H9 (cell line): ENCODE results near the gene USP49. TPM values are rescaled to one million over a fixed set of nuclear protein-coding genes. Genes with fewer than 3 reads are reported as not detected.

ENCODE experiments used
- DNase-seq: peaks from one replicate; pipeline ENCODE4 v3.0.0-alpha.2; 2017
- H2AFZ ChIP-seq: one replicate; pipeline ENCODE4 v1.6.1; 2013; ENCODE audit warnings: mild to moderate bottlenecking, low read length, control low read depth, moderate library complexity
- H2AK5ac ChIP-seq: 2 replicates; pipeline ENCODE4 v1.6.1; 2013; ENCODE audit warnings: low read length, control low read depth, mixed read lengths; ENCODE audit not compliant: insufficient read length
- H2BK120ac ChIP-seq: one replicate; pipeline ENCODE4 v1.6.1; 2013; ENCODE audit warnings: low read depth, mild to moderate bottlenecking, low read length, control low read depth, inconsistent platforms; ENCODE audit not compliant: poor library complexity, severe bottlenecking
- H2BK12ac ChIP-seq: 2 replicates; pipeline ENCODE4 v1.6.1; 2013; ENCODE audit warnings: low read length, control low read depth, mixed read lengths, low read depth; ENCODE audit not compliant: insufficient read length
- H2BK15ac ChIP-seq: 2 replicates; pipeline ENCODE4 v1.6.1; 2013; ENCODE audit warnings: low read depth, low read length, control low read depth
- H2BK20ac ChIP-seq: one replicate; pipeline ENCODE4 v1.6.1; 2013; ENCODE audit warnings: low read depth, mild to moderate bottlenecking, low read length, control low read depth, inconsistent platforms; ENCODE audit not compliant: poor library complexity, severe bottlenecking
- H2BK5ac ChIP-seq: 2 replicates; pipeline ENCODE4 v1.6.1; 2013; ENCODE audit warnings: low read length, control low read depth, mixed read lengths; ENCODE audit not compliant: insufficient read length
- H3K14ac ChIP-seq: 2 replicates; pipeline ENCODE4 v1.6.1; 2013; ENCODE audit warnings: low read length, control low read depth; ENCODE audit not compliant: insufficient read depth
- H3K18ac ChIP-seq: 2 replicates; pipeline ENCODE4 v1.6.1; 2013; ENCODE audit warnings: low read depth, mild to moderate bottlenecking, mixed read lengths, low read length, control low read depth; ENCODE audit not compliant: insufficient read length
- H3K23ac ChIP-seq: 2 replicates; pipeline ENCODE4 v1.6.1; 2013; ENCODE audit warnings: low read length, control low read depth, mixed read lengths, low read depth; ENCODE audit not compliant: insufficient read length
- H3K23me2 ChIP-seq: 2 replicates; pipeline ENCODE4 v1.6.1; 2013; ENCODE audit warnings: low read depth, mild to moderate bottlenecking, mixed read lengths, low read length, control low read depth; ENCODE audit not compliant: insufficient read length, poor library complexity, severe bottlenecking
- H3K27ac ChIP-seq: 2 replicates; pipeline ENCODE4 v1.5.1; 2013; ENCODE audit warnings: low read length, control low read depth, mixed read lengths, low read depth; ENCODE audit not compliant: insufficient read length
- H3K27me3 ChIP-seq: 2 replicates; pipeline ENCODE4 v1.6.1; 2013; ENCODE audit warnings: low read length, control low read depth, inconsistent platforms; ENCODE audit not compliant: insufficient read depth
- H3K4ac ChIP-seq: 2 replicates; pipeline ENCODE4 v1.6.1; 2013; ENCODE audit warnings: low read depth, mild to moderate bottlenecking, control low read depth, inconsistent platforms, low read length, moderate library complexity
- H3K4me1 ChIP-seq: 2 replicates; pipeline ENCODE4 v1.6.1; 2013; ENCODE audit warnings: low read length, control low read depth, inconsistent platforms; ENCODE audit not compliant: insufficient read depth
- H3K4me2 ChIP-seq: 2 replicates; pipeline ENCODE4 v1.6.1; 2013; ENCODE audit warnings: low read length, control low read depth, mixed read lengths; ENCODE audit not compliant: insufficient read length, insufficient read depth
- H3K56ac ChIP-seq: 2 replicates; pipeline ENCODE4 v1.6.1; 2013; ENCODE audit warnings: low read depth, mild to moderate bottlenecking, mixed read lengths, low read length, control low read depth; ENCODE audit not compliant: insufficient read length
- H3K79me1 ChIP-seq: 2 replicates; pipeline ENCODE4 v1.6.1; 2013; ENCODE audit warnings: low read depth, mild to moderate bottlenecking, moderate library complexity, low read length, control low read depth, inconsistent platforms; ENCODE audit not compliant: insufficient read depth, poor library complexity, severe bottlenecking
- H3K79me2 ChIP-seq: 2 replicates; pipeline ENCODE4 v1.6.1; 2013; ENCODE audit warnings: low read length, control low read depth, inconsistent platforms; ENCODE audit not compliant: insufficient read depth
- H3K9ac ChIP-seq: 2 replicates; pipeline ENCODE4 v1.6.1; 2013; ENCODE audit warnings: low read length, control low read depth, mixed read lengths; ENCODE audit not compliant: insufficient read length; ENCODE audit errors: extremely low read depth
- H3K9me3 ChIP-seq: one replicate; pipeline ENCODE4 v1.6.1; 2013; ENCODE audit warnings: low read depth, low read length, inconsistent platforms; ENCODE audit not compliant: control insufficient read depth
- H3T11ph ChIP-seq: one replicate; pipeline ENCODE4 v1.6.1; 2013; ENCODE audit warnings: mild to moderate bottlenecking, low read length, control low read depth, inconsistent platforms
- H4K20me1 ChIP-seq: one replicate; pipeline ENCODE4 v1.6.1; 2013; ENCODE audit not compliant: control insufficient read depth, insufficient read length, insufficient read depth
- H4K5ac ChIP-seq: 2 replicates; pipeline ENCODE4 v1.6.1; 2013; ENCODE audit warnings: low read depth, mild to moderate bottlenecking, mixed read lengths, low read length, control low read depth; ENCODE audit not compliant: insufficient read length
- H4K8ac ChIP-seq: replicated peaks from 2 replicates; pipeline ENCODE4 v1.6.1; 2013; ENCODE audit warnings: low read length, control low read depth, mixed read lengths, low read depth; ENCODE audit not compliant: insufficient read length
- H4K91ac ChIP-seq: 2 replicates; pipeline ENCODE4 v1.6.1; 2013; ENCODE audit warnings: low read depth, mild to moderate bottlenecking, moderate library complexity, mixed read lengths, low read length, control low read depth; ENCODE audit not compliant: insufficient read length
- H3K27ac Mint-ChIP-seq, 3 experiments: 2 replicates in 2 of 3; 3 replicates in 1 of 3; pipeline ENCODE4 v1.8.0; 2020 to 2021; ENCODE audit warnings: mixed read lengths in 3 of 3, mild to moderate bottlenecking in 1 of 3, moderate library complexity in 1 of 3
- H3K27me3 Mint-ChIP-seq: 2 replicates; pipeline ENCODE4 v1.8.0; 2021; ENCODE audit warnings: low read depth, mild to moderate bottlenecking, moderate library complexity, mixed read lengths
- H3K36me3 Mint-ChIP-seq, 3 experiments: 2 replicates in 2 of 3; 3 replicates in 1 of 3; pipeline ENCODE4 v1.8.0; 2020 to 2021; ENCODE audit warnings: low read depth in 3 of 3, mixed read lengths in 3 of 3; ENCODE audit not compliant: insufficient read depth in 1 of 3
- H3K4me1 Mint-ChIP-seq, 2 experiments: 2 replicates each; pipeline ENCODE4 v1.8.0; 2020; ENCODE audit warnings: mixed read lengths in 2 of 2
- H3K4me3 Mint-ChIP-seq, 2 experiments: 2 replicates in 1 of 2; 3 replicates in 1 of 2; pipeline ENCODE4 v1.8.0; 2020 to 2021; ENCODE audit warnings: mild to moderate bottlenecking in 2 of 2, mixed read lengths in 2 of 2, moderate library complexity in 1 of 2
- H3K9me3 Mint-ChIP-seq, 2 experiments: 2 replicates in 1 of 2; 3 replicates in 1 of 2; pipeline ENCODE4 v1.8.0; 2020; ENCODE audit warnings: mild to moderate bottlenecking in 2 of 2, mixed read lengths in 2 of 2, moderate library complexity in 1 of 2
- CTCF ChIP-seq: fragments of 200-600 bp; sonication (generic); conservative IDR thresholded peaks from 3 replicates; pipeline ENCODE4 v1.8.0; 2021; ENCODE audit warnings: antibody characterized with exemption, mild to moderate bottlenecking
- WGBS: extraction: QIAGEN DNeasy Blood & Tissue Kit; methylation state at CpG from one replicate; pipeline ENCODE4 v1.1.7; 2013; ENCODE audit warnings: missing lambda C conversion rate, low lambda C conversion rate, mixed read lengths; ENCODE audit not compliant: insufficient read length; ENCODE audit errors: extremely low coverage; 5-methylcytosine and 5-hydroxymethylcytosine counted together
- total RNA-seq: library from RNA; stranded (reverse); gene quantifications from 2 replicates; pipeline ENCODE4 v1.2.1, GENCODE V29; 2021

The USP49 gene
- total RNA-seq, 1 experiment from 2014 or later = 19.0 TPM

GRCh38 chr6:41798901-41799558, 96.1 kb downstream of the USP49 start:
- H3K23ac ChIP-seq = no peak overlapping the region
- H3K9ac ChIP-seq = no peak overlapping the region
- H2AFZ ChIP-seq = no peak overlapping the region
- Mint-ChIP-seq H3K4me3 (no peak overlapping the region), H3K36me3 (peaks cover 3 to 18% (median 13%) of the 10 kb centered on the region in 3 experiments; a peak in 6 of 7 replicates), H3K27me3 (no peaks in the 10 kb centered on the region), H3K9me3 (no peaks in the 10 kb centered on the region), H3K4me1 (no peaks in the 10 kb centered on the region), H3K27ac (no peak overlapping the region)
- no peak overlapping the region for H2BK120ac ChIP-seq
- H2AK5ac ChIP-seq = no peak overlapping the region
- H2BK15ac ChIP-seq = no peak overlapping the region
- H3K27ac ChIP-seq = no peak overlapping the region
- H3K9me3 ChIP-seq = no peaks in the 10 kb centered on the region
- WGBS = no CpG with 5 or more reads among the region's 7 CpGs
- no peaks in the 10 kb centered on the region for H3K79me2 ChIP-seq
- H3K4ac ChIP-seq = no peak overlapping the region
- no peak overlapping the region for H3K56ac ChIP-seq
- no peak overlapping the region for H3K18ac ChIP-seq
- no peak overlapping the region for H2BK12ac ChIP-seq
- no peak overlapping the region for H3K4me2 ChIP-seq
- H3T11ph ChIP-seq = no peak overlapping the region
- H4K20me1 ChIP-seq = no peaks in the 10 kb centered on the region
- no peaks in the 10 kb centered on the region for H3K23me2 ChIP-seq
- H3K4me1 ChIP-seq = no peaks in the 10 kb centered on the region
- H2BK20ac ChIP-seq = no peak overlapping the region
- H4K91ac ChIP-seq = no peak overlapping the region
- no peak overlapping the region for H4K5ac ChIP-seq
- no peak overlapping the region for H4K8ac ChIP-seq
- TF ChIP-seq CTCF = no peak
- no peak overlapping the region for H3K14ac ChIP-seq
- DNase-seq = no peak
- H2BK5ac ChIP-seq = no peak overlapping the region
- H3K79me1 ChIP-seq = no peaks in the 10 kb centered on the region
- H3K27me3 ChIP-seq = no peaks in the 10 kb centered on the region
